HEK293 (cell line): Measurements from ENCODE around the gene MAGEA8.

ENCODE experiments used
- CTCF ChIA-PET: fragments of 350-600 bp; formaldehyde crosslinking; extraction: SDS; loops from one replicate; lab custom pipeline; 2021; ENCODE audit warnings: antibody characterized with exemption; lab: Yijun Ruan, JAX
- POLR2A ChIA-PET: fragments of 300-600 bp; formaldehyde crosslinking; extraction: SDS; loops from one replicate; lab custom pipeline; 2020; ENCODE audit warnings: antibody characterized with exemption, inconsistent platforms; lab: Yijun Ruan, JAX
- H3K27ac ChIP-seq: fragments of 200-500 bp; sonication (Bioruptor generic); 2 replicates; pipeline ENCODE4 v1.5.1; 2014; ENCODE audit warnings: low read depth, low read length, control low read depth, inconsistent platforms; ENCODE audit errors: extremely low read depth
- H3K36me3 ChIP-seq, 2 experiments: fragments of 200-500 bp in 1 of 2; sonication (Bioruptor generic) in 1 of 2; 1 replicate in 1 of 2; 2 replicates in 1 of 2; pipeline ENCODE4 v1.5.1; 2014 to 2017; ENCODE audit warnings: inconsistent platforms in 2 of 2, low read length in 2 of 2; ENCODE audit not compliant: control insufficient read depth in 2 of 2, insufficient read depth in 1 of 2
- H3K4me1 ChIP-seq: fragments of 200-500 bp; sonication (Bioruptor generic); 2 replicates; pipeline ENCODE4 v1.5.1; 2014; ENCODE audit warnings: mild to moderate bottlenecking, low read length, inconsistent platforms; ENCODE audit not compliant: control insufficient read depth, insufficient read depth
- H3K4me3 ChIP-seq: 2 replicates; pipeline ENCODE4 v1.5.1; 2011; ENCODE audit warnings: low read depth, mild to moderate bottlenecking, control low read depth, low read length, moderate library complexity
- H3K9me3 ChIP-seq: fragments of 200-500 bp; sonication (Bioruptor generic); 2 replicates; pipeline ENCODE4 v1.5.1; 2014; ENCODE audit warnings: low read depth, low read length, inconsistent platforms; ENCODE audit not compliant: control insufficient read depth, insufficient read depth
- GFI1B ChIP-seq: fragments of 450-650 bp; formaldehyde crosslinking; IDR thresholded peaks from 2 replicates; pipeline ENCODE4 v1.5.1; 2016; ENCODE audit warnings: missing biosample characterization, missing genetic modification characterization
- KLF9 ChIP-seq: fragments of 450-650 bp; formaldehyde crosslinking; IDR thresholded peaks from 2 replicates; pipeline ENCODE4 v1.5.1; 2016; ENCODE audit warnings: missing biosample characterization, missing genetic modification characterization, low read depth
- OSR2 ChIP-seq: fragments of 450-650 bp; formaldehyde crosslinking; IDR thresholded peaks from 2 replicates; pipeline ENCODE4 v1.5.1; 2016; ENCODE audit warnings: missing biosample characterization, missing genetic modification characterization
- PRDM4 ChIP-seq: fragments of 450-650 bp; formaldehyde crosslinking; IDR thresholded peaks from 2 replicates; pipeline ENCODE4 v1.5.1; 2017; ENCODE audit warnings: missing biosample characterization, missing genetic modification characterization
- SP3 ChIP-seq: fragments of 450-650 bp; formaldehyde crosslinking; IDR thresholded peaks from 2 replicates; pipeline ENCODE4 v1.5.1; 2016; ENCODE audit warnings: missing biosample characterization, missing genetic modification characterization
- ZNF133 ChIP-seq: fragments of 450-650 bp; formaldehyde crosslinking; IDR thresholded peaks from 2 replicates; pipeline ENCODE4 v1.5.1; 2016; ENCODE audit warnings: missing biosample characterization, missing genetic modification characterization
- ZNF324 ChIP-seq: fragments of 450-650 bp; formaldehyde crosslinking; IDR thresholded peaks from 2 replicates; pipeline ENCODE4 v1.5.1; 2016; ENCODE audit warnings: missing biosample characterization, missing genetic modification characterization
- ZNF37A ChIP-seq: fragments of 450-650 bp; IDR thresholded peaks from 2 replicates; pipeline ENCODE4 v1.5.1; 2018; ENCODE audit warnings: missing biosample characterization, missing genetic modification characterization
- ZNF449 ChIP-seq: fragments of 450-650 bp; formaldehyde crosslinking; IDR thresholded peaks from 2 replicates; pipeline ENCODE4 v1.5.1; 2017; ENCODE audit warnings: missing biosample characterization, mild to moderate bottlenecking, missing genetic modification characterization, moderate library complexity
- ZNF558 ChIP-seq: fragments of 450-650 bp; formaldehyde crosslinking; IDR thresholded peaks from 2 replicates; pipeline ENCODE4 v1.5.1; 2016; ENCODE audit warnings: missing biosample characterization, missing genetic modification characterization
- ZNF560 ChIP-seq: fragments of 450-650 bp; formaldehyde crosslinking; IDR thresholded peaks from 2 replicates; pipeline ENCODE4 v1.5.1; 2017; ENCODE audit warnings: missing biosample characterization, missing genetic modification characterization, borderline replicate concordance
- ZNF580 ChIP-seq: fragments of 450-650 bp; formaldehyde crosslinking; IDR thresholded peaks from 2 replicates; pipeline ENCODE4 v1.5.1; 2016; ENCODE audit warnings: missing biosample characterization, missing genetic modification characterization
- ZNF626 ChIP-seq: fragments of 450-650 bp; sonication (Bioruptor Pico); formaldehyde crosslinking; IDR thresholded peaks from 2 replicates; pipeline ENCODE4 v1.5.1; 2018; ENCODE audit warnings: missing biosample characterization, missing genetic modification characterization, inconsistent platforms
- ZNF677 ChIP-seq: fragments of 450-650 bp; IDR thresholded peaks from 2 replicates; pipeline ENCODE4 v1.5.0; 2018; ENCODE audit warnings: missing biosample characterization, mild to moderate bottlenecking, missing genetic modification characterization, moderate library complexity
- ZNF76 ChIP-seq: fragments of 450-650 bp; formaldehyde crosslinking; IDR thresholded peaks from 2 replicates; pipeline ENCODE4; 2016; ENCODE audit warnings: low read depth, missing biosample characterization, missing genetic modification characterization, borderline replicate concordance
- ZNF830 ChIP-seq: fragments of 450-650 bp; IDR thresholded peaks from 2 replicates; pipeline ENCODE4 v1.5.0; 2018; ENCODE audit warnings: missing biosample characterization, missing genetic modification characterization, low read depth, mild to moderate bottlenecking, moderate library complexity
- TF ChIP-seq, protein P1 (sequence below): fragments of 450-650 bp; formaldehyde crosslinking; IDR thresholded peaks from 2 replicates; pipeline ENCODE4 v1.5.1; 2016; ENCODE audit warnings: missing biosample characterization, missing genetic modification characterization

The MAGEA8 gene

DNA sequence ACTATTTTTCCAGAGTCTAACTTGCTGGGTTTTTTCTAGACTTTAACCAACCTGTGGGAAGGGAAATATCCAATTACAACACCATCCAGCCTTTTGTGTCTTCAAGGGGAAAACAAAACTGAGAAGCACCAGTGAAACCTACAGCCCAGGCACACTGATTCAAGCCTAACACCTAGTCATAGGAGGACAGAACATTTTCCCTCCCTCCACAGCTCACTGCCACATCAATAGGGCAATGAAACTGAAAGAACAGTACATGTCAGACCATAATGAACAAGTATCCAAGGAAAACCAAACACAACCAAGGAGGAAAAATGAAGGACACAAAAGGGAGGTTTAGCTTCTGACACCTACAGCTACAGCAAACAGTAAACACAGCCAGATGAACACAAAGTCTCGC is 17.6 kb downstream of the MAGEA8 start:
- ChIA-PET POLR2A (no interaction called here), CTCF (no interaction called here)

DNA sequence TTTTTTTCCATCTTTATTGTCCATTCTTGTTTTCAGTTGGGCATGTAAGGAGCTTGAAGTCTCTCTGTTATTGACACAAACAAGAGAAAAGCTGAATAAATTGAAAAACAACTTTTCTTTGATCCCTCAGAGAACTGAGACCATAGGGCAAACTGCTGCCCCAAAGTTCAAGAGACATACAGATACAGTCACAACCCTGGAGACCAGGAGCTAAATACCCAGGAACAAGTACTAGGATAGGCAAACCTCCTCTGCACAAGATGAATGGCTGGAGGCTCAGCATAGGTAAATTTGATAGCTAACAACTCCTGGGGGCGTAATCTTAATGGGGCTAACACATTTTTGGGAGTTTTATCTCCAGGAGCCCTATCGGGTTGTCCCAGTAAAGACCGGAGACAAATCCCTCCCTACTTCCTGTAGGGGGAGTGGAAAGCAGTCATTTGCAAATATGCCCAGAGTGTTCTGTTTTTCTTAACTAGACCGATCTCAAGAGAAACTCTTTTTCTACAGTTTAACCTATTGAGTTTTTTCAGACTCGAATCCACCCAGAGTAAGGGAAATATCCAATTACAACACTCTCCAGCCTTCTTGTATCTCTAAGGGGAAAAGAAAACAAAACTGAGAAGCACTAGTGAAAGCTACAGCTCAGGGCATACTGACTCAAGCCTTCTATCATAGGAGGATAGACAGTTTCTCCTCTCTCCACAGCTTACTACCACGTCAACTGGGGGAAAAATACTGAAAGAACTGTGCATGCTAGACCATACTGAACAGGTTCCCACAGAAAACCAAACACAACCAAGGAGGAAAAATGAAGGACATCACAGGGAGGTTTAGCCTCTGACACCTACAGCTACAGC is 23.1 kb downstream of the MAGEA8 start:
- H3K27ac ChIP-seq: no peak overlapping the region
- TF ChIP-seq ZNF133 (tag by site-specific recombination) (no peak), PRDM4 (peak; percentile 43; the same call in 1 of the 2 replicates)
- no peaks in the 10 kb centered on the region for H3K4me1 ChIP-seq
- no peaks in the 10 kb centered on the region for H3K9me3 ChIP-seq
- POLR2A ChIA-PET: interaction anchor here (1.6 kb wide), 1 partner anchor 35 kb away, joined by 5 read pairs; no protein-coding TSS in a partner anchor
- no peak overlapping the region for H3K4me3 ChIP-seq
- CTCF ChIA-PET: interaction anchor here (0.6 to 0.9 kb wide), 4 partner anchors 10 to 500 kb away, joined by 3 to 6 read pairs (median 5); no protein-coding TSS in a partner anchor
- no peaks in the 10 kb centered on the region for H3K36me3 ChIP-seq

More for the DNA sequence above, 17.6 kb downstream of the MAGEA8 start:
- no peak overlapping the region for H3K27ac ChIP-seq
- no peaks in the 10 kb centered on the region; a peak in 1 of 3 replicates for H3K36me3 ChIP-seq
- H3K4me3 ChIP-seq: no peak overlapping the region
- no peak for TF ChIP-seq ZNF626
- no peak for TF ChIP-seq OSR2 (tag by site-specific recombination)
- no peak for TF ChIP-seq SP3 (tag by site-specific recombination)
- no peak for TF ChIP-seq ZNF449
- no peak for TF ChIP-seq ZNF560 (tag by site-specific recombination)
- TF ChIP-seq, protein P1, sequence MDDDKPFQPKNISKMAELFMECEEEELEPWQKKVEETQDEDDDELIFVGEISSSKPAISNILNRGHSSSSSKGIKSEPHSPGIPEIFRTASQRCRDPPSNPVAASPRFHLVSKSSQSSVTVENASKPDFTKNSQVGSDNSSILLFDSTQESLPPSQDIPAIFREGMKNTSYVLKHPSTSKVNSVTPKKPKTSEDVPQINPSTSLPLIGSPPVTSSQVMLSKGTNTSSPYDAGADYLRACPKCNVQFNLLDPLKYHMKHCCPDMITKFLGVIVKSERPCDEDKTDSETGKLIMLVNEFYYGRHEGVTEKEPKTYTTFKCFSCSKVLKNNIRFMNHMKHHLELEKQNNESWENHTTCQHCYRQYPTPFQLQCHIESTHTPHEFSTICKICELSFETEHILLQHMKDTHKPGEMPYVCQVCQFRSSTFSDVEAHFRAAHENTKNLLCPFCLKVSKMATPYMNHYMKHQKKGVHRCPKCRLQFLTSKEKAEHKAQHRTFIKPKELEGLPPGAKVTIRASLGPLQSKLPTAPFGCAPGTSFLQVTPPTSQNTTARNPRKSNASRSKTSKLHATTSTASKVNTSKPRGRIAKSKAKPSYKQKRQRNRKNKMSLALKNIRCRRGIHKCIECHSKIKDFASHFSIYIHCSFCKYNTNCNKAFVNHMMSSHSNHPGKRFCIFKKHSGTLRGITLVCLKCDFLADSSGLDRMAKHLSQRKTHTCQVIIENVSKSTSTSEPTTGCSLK (tag by site-specific recombination): no peak
- no peak for TF ChIP-seq ZNF324 (tag by site-specific recombination)
- TF ChIP-seq PRDM4: no peak
- TF ChIP-seq KLF9 (tag by site-specific recombination): no peak
- TF ChIP-seq ZNF558 (tag by site-specific recombination): no peak
- TF ChIP-seq ZNF37A (tag by site-specific recombination): no peak
- TF ChIP-seq ZNF677 (tag by site-specific recombination): no peak
- TF ChIP-seq ZNF133 (tag by site-specific recombination): no peak
- TF ChIP-seq GFI1B (tag by site-specific recombination): no peak
- no peak for TF ChIP-seq ZNF580 (tag by site-specific recombination)
- no peak for TF ChIP-seq ZNF76 (tag by site-specific recombination)
- TF ChIP-seq ZNF830 (tag by site-specific recombination): no peak
- H3K9me3 ChIP-seq: no peaks in the 10 kb centered on the region; the same call in 1 of the 2 replicates
- no peaks in the 10 kb centered on the region for H3K4me1 ChIP-seq
